ENCODE results near the gene TNN.

The TNN gene

DNA sequence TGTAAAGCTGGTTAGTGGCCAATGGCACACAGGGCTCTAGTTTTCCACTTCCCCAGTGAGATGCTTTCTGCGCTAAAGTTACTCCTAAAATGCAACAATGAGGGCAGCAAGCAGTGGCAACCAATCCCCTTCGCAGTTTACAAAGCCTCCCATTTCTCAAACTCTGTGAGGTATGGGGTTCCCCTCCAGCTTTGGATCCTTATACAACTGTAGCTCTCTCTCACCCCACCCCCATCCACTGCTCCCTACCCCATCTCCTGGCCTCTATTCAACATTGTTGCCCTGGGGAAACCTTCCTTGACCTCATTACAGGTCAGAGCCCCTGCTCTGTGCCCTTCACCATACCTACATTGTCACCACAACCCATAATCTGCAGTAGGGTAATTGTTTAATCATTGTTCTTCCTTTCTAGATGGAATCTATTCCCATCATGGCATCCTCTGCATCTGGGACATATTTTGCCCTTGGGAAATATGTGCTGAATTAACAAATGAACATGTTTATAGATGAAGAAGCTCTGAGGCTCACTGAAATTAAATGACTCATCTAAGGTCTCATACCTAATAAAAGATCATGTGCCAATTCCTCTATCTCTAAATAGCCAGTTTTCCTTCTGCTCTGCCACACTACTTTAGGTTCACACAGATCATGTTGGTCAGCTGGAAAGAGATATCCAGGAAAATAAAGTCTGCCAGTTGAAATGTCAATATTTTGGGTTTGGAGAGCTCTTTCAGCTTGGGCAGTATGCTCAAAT lies 112.4 kb downstream of the TNN start:
- DNase-seq, result no peak

DNA sequence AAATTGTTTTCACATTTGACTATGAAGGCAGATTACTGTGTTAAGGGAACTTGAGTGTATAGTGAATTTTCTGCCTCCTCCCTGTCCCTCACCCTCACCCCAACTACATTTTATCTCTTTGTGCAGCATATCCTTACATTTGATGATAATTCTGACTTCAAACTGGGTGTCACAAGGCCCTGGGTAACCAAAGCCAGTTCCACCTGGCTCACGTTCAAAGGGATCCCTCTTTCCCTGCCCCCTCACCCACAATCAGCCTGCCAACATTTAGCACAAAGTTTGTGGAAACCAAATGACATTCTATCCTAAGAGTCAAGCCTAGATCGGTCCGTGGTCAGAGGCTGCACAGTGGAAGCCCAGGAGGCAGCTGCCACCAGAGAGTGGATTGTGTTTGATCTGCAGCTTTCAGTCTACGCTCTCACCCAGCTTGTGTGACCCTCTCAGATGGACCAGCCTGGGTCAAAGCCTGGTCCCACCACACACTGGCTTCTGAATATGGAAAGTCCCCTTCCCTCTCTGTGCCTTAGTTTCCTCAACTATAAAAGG lies 114.6 kb downstream of the TNN start:
- DNase-seq, result no peak

DNA sequence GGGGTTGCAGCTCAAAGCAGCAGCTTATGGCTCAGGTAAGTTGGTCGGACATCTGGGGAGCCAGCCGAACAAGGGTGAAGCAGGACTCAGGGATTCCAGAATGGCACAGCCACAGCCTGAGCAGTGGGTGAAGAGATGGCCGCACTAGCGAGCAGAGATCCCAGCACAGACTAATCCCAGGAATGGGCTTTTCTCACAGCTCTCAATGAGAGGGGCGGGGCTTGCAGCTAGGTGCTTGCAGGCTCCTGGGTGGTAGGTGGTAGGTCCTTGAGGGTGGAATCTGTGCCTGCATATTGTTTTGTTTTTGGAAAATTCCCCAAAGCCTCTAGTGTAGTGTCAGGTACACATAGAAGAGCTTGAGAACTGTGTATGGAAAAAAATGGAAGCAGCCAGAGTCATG lies 116.0 kb downstream of the TNN start:
- no peak for DNase-seq

DNA sequence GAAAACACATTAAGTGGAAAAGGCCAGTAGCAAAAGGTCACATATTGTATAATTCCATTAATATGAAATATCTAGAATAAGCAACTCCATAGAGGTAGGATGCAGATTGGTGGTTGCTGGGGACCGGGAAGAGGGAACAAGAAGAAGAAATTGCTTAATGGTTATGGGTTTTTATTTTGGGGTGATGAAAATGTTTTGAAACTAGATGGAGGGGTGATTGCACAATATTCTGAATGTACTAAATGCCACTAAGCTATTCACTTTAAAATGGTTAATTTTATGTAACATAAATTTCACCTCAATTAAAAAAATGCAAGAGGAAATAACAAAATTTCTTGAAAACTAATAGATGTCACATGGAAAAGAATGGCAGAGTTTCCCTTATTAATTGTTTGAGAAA lies 118.3 kb downstream of the TNN start:
- no peak for DNase-seq

DNA sequence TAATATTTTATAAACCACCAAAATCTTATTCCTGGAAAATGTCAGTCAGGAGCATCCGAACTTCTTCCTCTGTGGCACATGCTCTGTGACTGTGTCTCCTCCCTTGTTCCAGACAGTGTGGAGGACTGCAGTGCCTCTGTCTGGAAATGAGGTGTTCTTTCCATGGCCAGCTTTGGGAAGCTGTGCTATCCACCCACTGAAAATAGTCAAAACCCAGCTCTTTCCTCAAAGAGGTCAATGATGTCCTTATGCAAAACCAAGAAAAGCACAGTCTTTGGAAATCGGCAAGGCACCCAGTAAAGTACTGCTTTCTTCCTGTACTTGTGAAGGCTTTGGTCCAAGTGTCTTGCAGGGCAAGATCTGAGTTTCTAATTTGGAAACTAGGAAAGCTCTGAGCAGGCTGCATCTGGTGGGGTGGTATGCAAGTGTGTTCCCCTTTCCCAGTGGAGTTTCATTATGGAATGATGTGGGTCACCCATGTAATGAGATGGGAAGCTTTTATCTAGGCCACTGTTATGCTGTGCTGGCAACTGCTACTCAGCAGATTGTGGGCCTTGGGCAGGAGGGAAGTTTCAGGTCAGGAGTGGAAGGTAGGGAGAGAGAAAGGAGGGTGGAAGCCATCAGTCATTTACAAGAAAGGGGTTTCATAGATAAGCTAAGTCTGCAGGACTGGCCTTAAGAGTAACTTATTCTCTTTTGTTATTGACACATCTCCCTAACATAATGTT lies 119.0 kb downstream of the TNN start:
- no peak for DNase-seq

DNA sequence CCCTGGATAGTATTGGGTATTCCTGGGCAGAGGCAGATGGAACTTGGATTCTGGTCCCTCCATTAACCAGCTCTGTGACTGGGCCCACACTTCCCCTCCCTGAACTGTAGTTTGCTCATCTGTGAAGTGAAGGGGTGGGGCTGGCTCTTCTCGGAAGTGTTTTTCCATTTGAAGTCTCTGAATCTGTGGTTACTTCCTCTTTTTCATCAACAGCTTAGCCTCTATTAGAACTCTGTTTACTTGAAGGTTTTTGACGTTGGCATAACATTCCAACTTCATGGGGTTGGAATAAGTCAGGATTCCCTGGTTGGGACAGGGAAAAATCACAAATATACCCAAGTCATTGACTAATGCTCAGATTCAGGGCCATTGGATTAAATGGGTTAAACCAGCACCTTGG lies 121.3 kb downstream of the TNN start:
- peak; percentile 52 for DNase-seq

DNA sequence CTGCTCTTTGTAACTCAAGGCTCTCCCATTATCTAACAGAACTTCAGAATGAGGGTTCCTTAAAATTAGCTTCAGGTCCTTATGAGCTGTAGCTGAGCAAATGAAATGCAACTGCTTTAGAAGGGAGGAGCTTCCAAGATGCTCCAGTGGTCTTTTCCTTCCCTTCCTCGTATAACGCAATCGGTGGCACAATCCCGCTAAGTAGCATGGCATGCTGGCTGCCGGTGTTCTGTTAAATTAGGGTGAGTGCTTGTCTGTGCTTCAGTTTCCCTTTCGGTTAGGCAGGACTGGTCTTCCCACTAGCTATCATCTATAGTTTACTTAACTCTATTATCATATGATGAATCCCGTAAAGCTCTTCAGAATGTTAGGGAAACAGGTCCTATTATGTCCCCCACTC lies 124.0 kb downstream of the TNN start:
- DNase-seq, result peak; percentile 12

DNA sequence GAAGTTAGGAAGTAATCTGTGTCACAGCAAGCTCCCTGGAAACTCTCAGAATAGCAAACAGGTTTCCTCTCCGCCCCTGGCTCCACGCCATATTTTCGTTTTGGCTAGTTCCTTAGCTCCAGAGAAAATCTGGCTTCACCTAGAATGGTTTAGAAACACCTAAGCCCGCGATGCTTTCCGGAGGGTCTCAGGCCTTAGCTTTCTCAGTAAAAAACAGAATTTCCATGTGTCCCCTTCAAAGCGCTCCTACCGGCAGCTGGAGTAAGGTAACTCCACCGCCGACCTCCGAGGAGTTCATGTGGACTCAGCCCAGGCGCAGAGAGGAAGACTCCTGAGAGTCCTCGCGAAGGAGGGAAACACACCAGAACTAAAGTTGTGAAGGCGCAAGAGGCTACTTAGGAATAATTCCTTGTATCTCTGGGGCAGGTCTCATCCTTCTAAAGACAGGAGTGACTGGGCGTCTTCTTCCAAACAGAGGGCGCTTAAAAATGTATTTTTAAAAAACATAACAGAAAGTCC lies 124.5 kb downstream of the TNN start:
- peak; percentile 32 for DNase-seq

DNA sequence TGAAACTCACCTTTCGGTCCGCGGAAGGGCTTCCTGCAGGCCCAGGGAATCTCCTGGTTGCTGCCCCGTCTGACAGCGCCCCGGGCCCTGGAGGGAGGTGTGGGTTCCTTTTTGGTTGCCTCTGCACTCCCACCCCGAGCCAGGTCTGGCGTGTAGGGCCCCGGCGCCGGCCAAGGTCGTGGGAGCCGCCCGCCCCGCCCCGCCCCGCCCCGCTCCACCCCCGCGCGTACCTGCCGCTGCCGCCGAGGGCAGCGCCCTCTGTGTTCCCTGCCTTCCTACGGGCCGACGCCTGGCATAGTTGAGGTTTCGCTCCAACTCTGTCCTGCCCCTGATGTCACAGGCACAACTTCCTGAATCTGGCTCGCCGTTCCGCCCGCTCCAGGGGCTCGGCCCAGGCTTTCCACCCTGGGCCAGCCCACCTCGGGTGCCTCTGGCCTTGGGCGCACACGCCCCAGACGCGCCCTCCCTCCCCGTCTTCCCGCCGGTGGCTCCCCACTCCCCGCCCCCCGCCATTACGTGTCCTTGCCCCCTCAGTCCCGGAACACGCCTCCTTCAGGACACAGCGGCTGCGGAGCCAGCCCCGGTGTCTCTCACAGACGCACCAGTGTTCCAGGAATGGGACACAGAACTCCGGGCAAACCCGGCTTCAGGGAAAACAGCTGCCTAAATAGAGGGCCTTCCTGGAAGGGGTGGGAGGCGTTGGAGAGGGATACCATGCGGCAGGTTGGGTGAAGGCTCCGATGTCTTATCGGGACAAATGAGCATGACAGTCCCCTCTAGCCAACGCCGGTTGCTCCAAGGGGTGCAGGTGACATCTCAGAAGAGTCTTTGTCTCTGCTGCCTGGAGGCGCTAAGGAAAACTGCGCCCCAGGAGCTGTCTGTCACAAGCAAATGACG lies 125.2 kb downstream of the TNN start, which contains the start of gene KIAA0040:
Gene KIAA0040 (minus strand): TSS at position 147 of the 897 bp plus-strand sequence. CDS start 31,763 bp downstream, outside the sequence.
- DNase-seq, result peak; percentile 60

DNA sequence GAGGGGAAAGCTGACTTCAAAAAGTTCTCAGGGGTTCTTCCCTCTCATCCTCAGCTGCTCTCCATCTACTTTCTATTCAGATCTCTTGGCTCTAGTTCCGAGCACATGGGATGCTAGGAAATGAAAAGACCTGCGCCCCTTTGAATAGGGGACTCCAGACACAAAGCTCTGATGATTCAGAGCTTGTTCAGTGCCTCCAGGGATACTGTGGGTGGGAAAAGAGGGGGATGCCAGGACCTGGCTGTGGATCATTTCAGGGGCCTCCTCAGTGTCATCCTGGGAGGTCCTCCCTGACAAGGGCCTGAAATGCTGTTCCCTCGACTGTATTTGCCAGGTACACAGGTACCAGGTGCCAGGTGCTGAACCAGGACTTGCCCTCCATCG lies 125.9 kb downstream of the TNN start:
- DNase-seq, result no peak

DNA sequence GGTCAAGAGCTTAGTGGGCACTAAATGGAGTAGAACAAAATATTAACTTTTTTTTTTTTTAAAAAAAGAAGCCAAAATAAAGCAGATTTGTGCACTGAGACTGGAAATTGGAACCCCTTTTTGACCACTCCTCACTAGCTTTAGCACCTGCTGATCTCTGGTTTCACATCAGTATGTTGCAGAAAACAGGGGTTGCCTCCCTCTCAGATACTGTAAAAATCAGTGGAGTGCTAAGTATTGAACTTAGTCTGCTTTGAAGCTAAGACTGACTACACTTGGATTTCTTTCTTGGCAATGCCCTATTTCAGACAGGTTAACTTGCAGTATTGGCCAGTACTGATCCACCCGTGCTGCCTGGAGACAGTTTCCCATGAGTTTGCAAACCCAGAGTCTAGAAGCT lies 127.6 kb downstream of the TNN start:
- no peak for DNase-seq

DNA sequence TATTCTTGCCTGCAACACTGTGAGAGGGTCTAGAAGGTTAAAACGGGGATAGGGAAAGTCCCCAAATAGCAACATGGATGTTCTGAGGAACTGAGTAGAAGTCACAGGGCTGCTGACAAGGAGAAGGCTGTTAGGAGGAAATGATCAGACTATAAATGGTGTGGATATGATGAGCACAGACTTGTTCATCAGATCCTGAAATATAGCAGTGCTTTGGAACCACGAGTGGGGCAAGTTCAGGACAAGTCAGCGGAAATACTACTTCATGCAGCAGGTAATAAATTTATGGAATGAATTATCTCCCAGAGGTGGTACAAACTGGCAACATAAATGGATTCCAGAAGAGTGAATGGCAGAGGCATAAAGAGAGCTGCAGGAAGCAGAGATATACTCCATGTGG lies 128.2 kb downstream of the TNN start:
- DNase-seq, result no peak

DNA sequence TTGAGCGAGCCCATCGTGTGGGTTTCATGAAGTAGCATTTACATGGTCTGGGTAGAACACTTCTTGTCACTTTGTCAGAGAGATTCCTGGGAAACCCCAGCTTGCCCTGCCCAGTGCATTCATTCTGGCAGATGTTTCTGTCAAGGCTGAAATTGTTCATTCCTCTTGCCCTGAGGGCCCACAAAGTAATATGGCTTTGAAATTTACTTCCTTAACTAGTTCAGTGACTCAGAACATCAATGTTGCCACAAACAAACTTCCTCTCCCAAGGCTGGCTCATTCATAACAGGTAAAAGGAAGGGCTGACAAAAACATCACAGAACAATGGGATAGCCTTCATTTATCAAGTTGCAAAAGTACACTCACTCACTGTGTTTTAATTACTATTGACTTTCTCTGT lies 129.9 kb downstream of the TNN start:
- DNase-seq, result no peak

Measured in stimulated activated CD4-positive, alpha-beta T cell treated with anti-CD3 and anti-CD28 coated beads, Interleukin-4, amount 100 ng/mL, for 1 hour (primary cell).